CD4-positive, CD25-positive, alpha-beta regulatory T cell (primary cell): Measurements from ENCODE around the gene CTNNA2. TPM values are rescaled to one million over a fixed set of nuclear protein-coding genes. Genes with fewer than 3 reads are reported as not detected.
A peak's percentile ranks its signal among the peaks of the same experiment; 100 is the strongest.

ENCODE experiments used
- ATAC-seq, 2 donors: fragments of 150-1000 bp; cut with Tn5 transposase; one replicate each; pipeline ENCODE4 v1.10.0; 2021; ENCODE audit warnings: low read depth in 2 of 2, moderate number of reproducible peaks in 2 of 2, moderate library complexity in 1 of 2
- DNase-seq, 3 donors: peaks; one replicate each; pipeline versions ENCODE4 v3.0.0 to v3.0.0-alpha.2; 2012 to 2022; ENCODE audit warnings: mixed read lengths in 1 of 3
- H3K27ac ChIP-seq: one replicate; pipeline ENCODE4 v1.7.0; 2013; ENCODE audit warnings: mild to moderate bottlenecking, low read length; ENCODE audit not compliant: insufficient read depth, poor library complexity, severe bottlenecking
- H3K27me3 ChIP-seq: one replicate; pipeline ENCODE4 v1.7.0; 2013; ENCODE audit warnings: low read length; ENCODE audit not compliant: control insufficient read depth, insufficient read depth
- H3K36me3 ChIP-seq: one replicate; pipeline ENCODE4 v1.7.0; 2013; ENCODE audit warnings: mild to moderate bottlenecking, low read length, moderate library complexity; ENCODE audit not compliant: control insufficient read depth, insufficient read depth
- H3K4me1 ChIP-seq: 2 replicates; pipeline ENCODE4 v1.7.0; 2013; ENCODE audit warnings: mild to moderate bottlenecking, low read length; ENCODE audit not compliant: insufficient read depth, control insufficient read depth, poor library complexity, severe bottlenecking
- H3K4me3 ChIP-seq: one replicate; pipeline ENCODE4 v1.7.0; 2013; ENCODE audit warnings: low read depth, mild to moderate bottlenecking, low read length, moderate library complexity
- H3K9me3 ChIP-seq, 2 experiments: 1 replicate in 1 of 2; 2 replicates in 1 of 2; pipeline ENCODE4 v1.7.0; 2013; ENCODE audit warnings: low read length in 2 of 2, mild to moderate bottlenecking in 1 of 2, moderate library complexity in 1 of 2; ENCODE audit not compliant: control insufficient read depth in 2 of 2
- H3K27ac Mint-ChIP-seq, 3 donors: one replicate each; pipeline ENCODE4 v1.8.0; 2020 to 2022; ENCODE audit warnings: mild to moderate bottlenecking in 3 of 3, mixed read lengths in 3 of 3, moderate library complexity in 2 of 3
- H3K27me3 Mint-ChIP-seq: one replicate; pipeline ENCODE4 v1.8.0; 2022; ENCODE audit warnings: mild to moderate bottlenecking, mixed read lengths
- H3K36me3 Mint-ChIP-seq: one replicate; pipeline ENCODE4 v1.8.0; 2020; ENCODE audit warnings: mixed read lengths
- H3K4me1 Mint-ChIP-seq, 4 donors: one replicate each; pipeline ENCODE4 v1.8.0; 2020 to 2022; ENCODE audit warnings: mixed read lengths in 4 of 4, mild to moderate bottlenecking in 1 of 4
- H3K4me3 Mint-ChIP-seq, 4 donors: one replicate each; pipeline ENCODE4 v1.8.0; 2020 to 2022; ENCODE audit warnings: mild to moderate bottlenecking in 4 of 4, mixed read lengths in 4 of 4, moderate library complexity in 3 of 4
- H3K9me3 Mint-ChIP-seq, 7 donors: one replicate each; pipeline ENCODE4 v1.8.0; 2020 to 2022; ENCODE audit warnings: mixed read lengths in 7 of 7, mild to moderate bottlenecking in 3 of 7, moderate library complexity in 2 of 7
- polyA plus RNA-seq, 4 donors: library from polyadenylated mRNA; unstranded; fragments of 300-500 nt; fragmentation: Illumina TruSeq; gene quantifications; one replicate each; pipeline ENCODE4 v1.2.3, GENCODE V29; 2021
- total RNA-seq: library from RNA; stranded (reverse); gene quantifications from one replicate; pipeline ENCODE4 v1.2.3, GENCODE V29; 2022

CTNNA2 gene
- total and polyA plus RNA-seq, 5 donors from 2014 or later: not detected

DNA sequence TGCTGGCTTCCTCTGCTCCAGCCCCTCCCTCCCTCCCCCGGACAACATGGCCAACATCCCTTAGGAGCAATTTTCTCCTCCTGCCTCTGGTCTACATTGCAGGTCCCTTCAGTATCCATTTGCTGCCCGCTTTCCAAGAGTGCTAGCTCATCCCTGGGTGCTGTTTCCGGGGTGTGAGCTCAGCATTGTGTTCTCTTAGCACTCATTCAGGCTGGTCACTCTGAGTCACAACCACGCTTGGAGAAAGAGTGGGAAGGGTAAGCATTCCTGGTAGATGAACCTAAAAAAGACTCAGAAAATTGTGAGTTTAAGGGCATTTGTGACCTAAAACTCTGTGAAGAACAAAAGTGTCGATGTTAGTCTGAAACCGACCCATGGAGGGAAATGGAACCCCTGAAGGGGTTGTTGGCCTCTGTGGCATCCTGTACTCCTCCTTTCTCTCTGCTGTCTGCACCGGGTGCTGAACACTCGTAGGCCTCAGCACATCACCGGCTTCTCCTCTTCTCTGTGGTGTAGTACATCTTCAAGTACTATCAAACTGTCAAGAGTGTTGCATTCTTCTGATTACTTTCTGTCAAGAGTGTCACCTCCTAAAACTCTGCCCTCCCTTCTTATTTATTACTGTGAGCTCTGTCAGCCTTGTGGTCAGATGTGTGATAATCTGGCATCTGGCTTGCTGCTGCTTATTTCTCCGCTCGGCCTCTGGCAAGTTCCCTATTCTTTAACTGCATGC is 73.0 kb downstream of the CTNNA2 start:
- Mint-ChIP-seq H3K4me3 (no peak overlapping the region), H3K36me3 (no peaks in the 10 kb centered on the region), H3K4me1 (no peaks in the 10 kb centered on the region), H3K27ac (no peak overlapping the region), H3K27me3 (no peaks in the 10 kb centered on the region), H3K9me3 (peaks cover 0 to 30% (median 7%) of the 10 kb centered on the region in 7 donors)
- ATAC-seq (no peak), DNase-seq (no peak)
- Histone ChIP-seq H3K36me3 (no peaks in the 10 kb centered on the region), H3K4me1 (no peaks in the 10 kb centered on the region), H3K27ac (no peak overlapping the region), H3K4me3 (no peak overlapping the region), H3K27me3 (no peaks in the 10 kb centered on the region), H3K9me3 (no peaks in the 10 kb centered on the region)

DNA sequence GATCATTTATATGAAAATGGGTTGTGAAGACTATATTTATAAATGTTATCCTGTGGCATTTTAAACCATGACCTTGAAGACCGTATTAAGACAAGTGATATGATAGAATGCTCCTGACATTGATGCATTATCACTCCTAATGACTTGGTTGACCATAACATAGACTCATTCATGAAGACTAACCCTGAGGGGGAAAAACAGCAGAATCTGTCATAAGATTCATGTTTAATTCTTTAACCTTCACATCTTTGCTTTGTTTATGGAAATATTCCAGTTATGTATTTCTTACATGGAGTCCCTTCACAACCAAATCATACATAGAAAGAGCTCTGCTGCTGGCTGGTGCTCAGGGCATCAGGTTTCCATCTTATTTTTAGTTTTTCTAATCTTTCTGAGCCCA is 78.4 kb downstream of the CTNNA2 start:
- Mint-ChIP-seq H3K9me3 (peaks cover 3 to 28% (median 9%) of the 10 kb centered on the region in 7 donors), H3K4me3 (no peak overlapping the region), H3K36me3 (no peaks in the 10 kb centered on the region), H3K4me1 (no peaks in the 10 kb centered on the region), H3K27me3 (no peaks in the 10 kb centered on the region), H3K27ac (no peak overlapping the region)
- ATAC-seq (no peak), DNase-seq (no peak)
- Histone ChIP-seq H3K27ac (no peak overlapping the region), H3K4me3 (no peak overlapping the region), H3K9me3 (peaks cover 0 to 3% of the 10 kb centered on the region in 2 experiments), H3K4me1 (no peaks in the 10 kb centered on the region), H3K36me3 (no peaks in the 10 kb centered on the region), H3K27me3 (no peaks in the 10 kb centered on the region)

DNA sequence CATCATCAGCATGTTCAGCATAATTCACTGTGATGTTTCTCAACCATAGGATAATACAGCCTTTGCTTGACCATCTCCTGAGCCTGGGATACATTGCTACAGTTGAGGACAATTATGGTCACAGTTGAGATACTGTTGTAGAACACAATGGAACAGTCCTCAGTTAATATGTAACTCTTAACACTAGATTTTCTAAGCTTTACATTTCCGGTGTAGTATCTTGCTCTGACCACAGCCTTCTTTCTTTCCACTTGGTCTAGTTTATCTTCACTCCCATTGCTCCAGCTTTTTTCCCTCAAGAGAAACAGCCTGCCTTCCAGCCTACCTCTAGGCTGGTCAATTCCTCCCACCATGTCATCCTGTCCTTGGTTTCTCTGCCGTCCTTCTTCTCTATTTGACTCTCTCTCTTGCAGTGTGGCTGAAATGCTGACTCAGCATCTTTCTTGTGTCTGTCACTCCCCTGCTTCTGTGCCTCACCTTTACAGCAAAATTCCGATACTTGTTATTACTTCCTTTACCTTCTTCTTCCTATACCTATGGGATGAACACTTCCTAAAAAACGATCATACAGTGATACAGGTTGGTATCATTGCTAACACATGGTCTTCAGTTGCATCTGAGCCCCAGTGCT is 80.5 kb downstream of the CTNNA2 start:
- Histone ChIP-seq H3K27me3 (no peaks in the 10 kb centered on the region), H3K36me3 (no peaks in the 10 kb centered on the region), H3K4me1 (no peaks in the 10 kb centered on the region), H3K9me3 (peaks cover 2 to 3% of the 10 kb centered on the region in 2 experiments), H3K27ac (no peak overlapping the region), H3K4me3 (no peak overlapping the region)
- ATAC-seq: no peak
- Mint-ChIP-seq H3K4me3 (no peak overlapping the region), H3K27me3 (no peaks in the 10 kb centered on the region), H3K27ac (no peak overlapping the region), H3K36me3 (no peaks in the 10 kb centered on the region), H3K9me3 (peaks cover 1 to 20% (median 8%) of the 10 kb centered on the region in 7 donors), H3K4me1 (no peaks in the 10 kb centered on the region)
- no peak for DNase-seq

DNA sequence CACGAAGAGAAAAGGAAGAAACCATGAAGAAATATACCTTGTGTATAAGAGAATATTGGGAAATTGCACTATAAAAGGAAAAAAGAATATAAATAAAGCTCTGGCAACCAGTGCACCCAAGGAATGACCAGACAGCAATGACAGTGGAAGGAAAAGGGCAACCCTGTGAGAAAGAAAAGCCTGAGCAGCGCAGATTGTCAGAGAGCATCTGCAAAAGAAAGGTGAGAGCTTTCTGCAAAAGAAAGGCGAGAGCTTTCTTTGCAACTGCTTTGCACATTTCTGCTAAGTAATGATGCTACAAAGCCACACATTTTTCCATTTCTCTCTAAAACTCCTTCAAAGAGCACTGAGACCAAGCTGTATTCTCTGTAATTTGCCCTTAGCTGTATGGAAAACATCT is 83.6 kb downstream of the CTNNA2 start:
- Mint-ChIP-seq H3K27ac (no peak overlapping the region), H3K4me3 (no peak overlapping the region), H3K4me1 (no peaks in the 10 kb centered on the region), H3K36me3 (no peaks in the 10 kb centered on the region), H3K27me3 (no peaks in the 10 kb centered on the region), H3K9me3 (peaks cover 1 to 17% (median 10%) of the 10 kb centered on the region in 7 donors)
- Histone ChIP-seq H3K27ac (no peak overlapping the region), H3K9me3 (peaks cover 2 to 3% of the 10 kb centered on the region in 2 experiments), H3K36me3 (no peaks in the 10 kb centered on the region), H3K4me3 (no peak overlapping the region), H3K27me3 (no peaks in the 10 kb centered on the region), H3K4me1 (no peaks in the 10 kb centered on the region)
- DNase-seq (no peak), ATAC-seq (no peak)

DNA sequence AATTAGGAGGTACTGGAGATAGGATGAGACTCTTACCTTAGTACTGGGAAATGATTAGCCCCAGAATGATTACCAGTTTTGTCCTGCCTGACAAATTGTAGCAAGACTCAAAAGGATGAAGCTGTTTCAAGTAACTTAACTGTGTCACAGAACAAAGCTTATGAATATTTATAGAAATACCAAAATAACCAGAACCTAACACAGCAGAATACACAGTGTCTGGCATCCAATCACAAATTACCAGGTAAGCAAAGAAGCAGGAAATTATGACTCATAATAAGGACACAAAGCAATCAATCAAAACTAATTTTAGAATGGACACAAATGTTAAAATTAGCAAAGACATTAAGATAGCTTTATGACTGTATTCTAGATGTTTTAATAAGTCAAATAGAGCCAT is 91.9 kb downstream of the CTNNA2 start:
- Mint-ChIP-seq H3K36me3 (no peaks in the 10 kb centered on the region), H3K27me3 (no peaks in the 10 kb centered on the region), H3K4me3 (peak overlapping the region in 1 of 4 donors; percentile 89), H3K27ac (no peak overlapping the region), H3K4me1 (no peaks in the 10 kb centered on the region), H3K9me3 (peaks cover 0 to 27% (median 5%) of the 10 kb centered on the region in 7 donors)
- no peaks in the 10 kb centered on the region for H3K27me3 ChIP-seq
- DNase-seq: no peak
- H3K36me3 ChIP-seq: no peaks in the 10 kb centered on the region
- H3K9me3 ChIP-seq: no peaks in the 10 kb centered on the region
- ATAC-seq: no peak
- no peak overlapping the region for H3K27ac ChIP-seq
- no peak overlapping the region for H3K4me3 ChIP-seq
- H3K4me1 ChIP-seq: no peaks in the 10 kb centered on the region

DNA sequence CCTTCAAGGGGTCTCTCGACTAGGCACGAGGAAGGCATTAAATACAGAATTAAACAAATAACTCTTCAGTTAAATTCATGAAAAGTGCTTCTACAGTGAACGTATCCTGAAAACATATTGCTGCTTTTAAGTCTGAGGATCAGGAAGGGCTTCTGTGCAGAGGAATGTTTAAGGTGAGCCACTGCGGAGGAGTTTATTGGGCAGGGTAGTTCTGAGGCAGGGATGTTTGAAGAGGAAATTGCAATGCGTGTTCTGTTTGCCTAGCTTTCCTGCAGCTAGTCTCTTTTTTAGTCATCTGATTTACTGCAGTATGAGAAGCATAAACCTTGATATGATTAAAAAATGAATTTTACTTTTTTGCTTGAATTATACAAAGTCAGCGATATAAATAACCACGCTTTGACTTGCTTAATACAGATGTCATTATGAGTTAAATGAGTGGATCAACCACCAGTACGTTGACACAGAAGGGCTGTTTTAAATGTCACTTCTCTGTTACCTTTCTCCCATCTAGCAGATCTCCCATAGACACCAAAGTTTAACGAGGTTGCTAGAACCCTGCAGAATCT is 98.7 kb downstream of the CTNNA2 start:
- DNase-seq (no peak), ATAC-seq (no peak)
- Mint-ChIP-seq H3K9me3 (peaks cover 0 to 34% (median 2%) of the 10 kb centered on the region in 7 donors), H3K27ac (no peak overlapping the region), H3K27me3 (no peaks in the 10 kb centered on the region), H3K4me3 (no peak overlapping the region), H3K36me3 (no peaks in the 10 kb centered on the region), H3K4me1 (no peaks in the 10 kb centered on the region)
- H3K36me3 ChIP-seq: no peaks in the 10 kb centered on the region
- no peak overlapping the region for H3K4me3 ChIP-seq
- H3K4me1 ChIP-seq: no peaks in the 10 kb centered on the region
- no peaks in the 10 kb centered on the region for H3K9me3 ChIP-seq
- no peak overlapping the region for H3K27ac ChIP-seq
- H3K27me3 ChIP-seq: no peaks in the 10 kb centered on the region

DNA sequence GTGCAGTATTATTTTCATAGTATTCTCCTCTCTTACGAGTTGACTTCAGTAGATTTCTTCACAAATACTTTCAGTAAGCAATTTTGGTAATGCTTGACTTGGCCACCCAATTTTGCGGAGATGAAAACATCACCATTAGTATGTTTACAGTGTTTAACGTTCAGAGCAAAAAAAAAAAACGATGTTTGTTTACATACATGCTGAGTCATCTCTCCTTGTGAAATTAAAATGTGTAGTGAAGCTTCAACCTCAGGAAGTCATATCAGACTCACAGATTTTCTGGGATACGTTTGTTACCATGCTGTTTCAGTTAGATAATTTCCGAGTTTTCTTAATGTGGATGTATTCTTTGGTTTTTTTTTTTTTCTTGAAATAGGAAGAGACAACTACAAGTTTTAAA is 100.1 kb downstream of the CTNNA2 start:
- Histone ChIP-seq H3K9me3 (no peaks in the 10 kb centered on the region), H3K27ac (no peak overlapping the region), H3K27me3 (no peaks in the 10 kb centered on the region), H3K4me1 (no peaks in the 10 kb centered on the region), H3K36me3 (no peaks in the 10 kb centered on the region), H3K4me3 (no peak overlapping the region)
- Mint-ChIP-seq H3K27me3 (no peaks in the 10 kb centered on the region), H3K4me1 (no peaks in the 10 kb centered on the region), H3K9me3 (peaks cover 0 to 40% (median 0%) of the 10 kb centered on the region in 7 donors), H3K27ac (no peak overlapping the region), H3K4me3 (no peak overlapping the region), H3K36me3 (no peaks in the 10 kb centered on the region)
- DNase-seq (no peak), ATAC-seq (no peak)
